HEK293 (cell line): Measurements from ENCODE around the gene DBX2.

Experiments used
- CTCF ChIA-PET: fragments of 350-600 bp; formaldehyde crosslinking; extraction: SDS; loops from one replicate; lab custom pipeline; 2021; ENCODE audit warnings: antibody characterized with exemption; lab: Yijun Ruan, JAX
- POLR2A ChIA-PET: fragments of 300-600 bp; formaldehyde crosslinking; extraction: SDS; loops from one replicate; lab custom pipeline; 2020; ENCODE audit warnings: antibody characterized with exemption, inconsistent platforms; lab: Yijun Ruan, JAX
- H3K27ac ChIP-seq: fragments of 200-500 bp; sonication (Bioruptor generic); 2 replicates; pipeline ENCODE4 v1.5.1; 2014; ENCODE audit warnings: low read depth, low read length, control low read depth, inconsistent platforms; ENCODE audit errors: extremely low read depth
- H3K36me3 ChIP-seq, 2 experiments: fragments of 200-500 bp in 1 of 2; sonication (Bioruptor generic) in 1 of 2; 1 replicate in 1 of 2; 2 replicates in 1 of 2; pipeline ENCODE4 v1.5.1; 2014 to 2017; ENCODE audit warnings: inconsistent platforms in 2 of 2, low read length in 2 of 2; ENCODE audit not compliant: control insufficient read depth in 2 of 2, insufficient read depth in 1 of 2
- H3K4me1 ChIP-seq: fragments of 200-500 bp; sonication (Bioruptor generic); 2 replicates; pipeline ENCODE4 v1.5.1; 2014; ENCODE audit warnings: mild to moderate bottlenecking, low read length, inconsistent platforms; ENCODE audit not compliant: control insufficient read depth, insufficient read depth
- H3K4me3 ChIP-seq: 2 replicates; pipeline ENCODE4 v1.5.1; 2011; ENCODE audit warnings: low read depth, mild to moderate bottlenecking, control low read depth, low read length, moderate library complexity
- H3K9me3 ChIP-seq: fragments of 200-500 bp; sonication (Bioruptor generic); 2 replicates; pipeline ENCODE4 v1.5.1; 2014; ENCODE audit warnings: low read depth, low read length, inconsistent platforms; ENCODE audit not compliant: control insufficient read depth, insufficient read depth
- GLIS1 ChIP-seq: fragments of 450-650 bp; formaldehyde crosslinking; IDR thresholded peaks from 2 replicates; pipeline ENCODE4 v1.5.1; 2016; ENCODE audit warnings: missing biosample characterization, missing genetic modification characterization
- KLF10 ChIP-seq: fragments of 450-650 bp; IDR thresholded peaks from 2 replicates; pipeline ENCODE4 v1.5.1; 2018; ENCODE audit warnings: missing biosample characterization, mild to moderate bottlenecking, missing genetic modification characterization
- KLF9 ChIP-seq: fragments of 450-650 bp; formaldehyde crosslinking; IDR thresholded peaks from 2 replicates; pipeline ENCODE4 v1.5.1; 2016; ENCODE audit warnings: missing biosample characterization, missing genetic modification characterization, low read depth
- PBX3 ChIP-seq: sonication (generic); formaldehyde crosslinking; IDR thresholded peaks from 2 replicates; pipeline ENCODE4 v1.8.1; 2022; ENCODE audit warnings: mild to moderate bottlenecking, moderate library complexity, missing genetic modification reagents
- ZFHX2 ChIP-seq: fragments of 450-650 bp; formaldehyde crosslinking; conservative IDR thresholded peaks from 2 replicates; pipeline ENCODE4 v1.5.1; 2016; ENCODE audit warnings: missing biosample characterization, missing genetic modification characterization
- ZNF121 ChIP-seq: fragments of 450-650 bp; formaldehyde crosslinking; IDR thresholded peaks from 2 replicates; pipeline ENCODE4 v1.5.1; 2016; ENCODE audit warnings: missing biosample characterization, missing genetic modification characterization
- ZNF146 ChIP-seq: fragments of 450-650 bp; formaldehyde crosslinking; IDR thresholded peaks from 2 replicates; pipeline ENCODE4 v1.5.1; 2016; ENCODE audit warnings: missing biosample characterization, missing genetic modification characterization
- ZNF16 ChIP-seq: fragments of 450-650 bp; formaldehyde crosslinking; IDR thresholded peaks from 2 replicates; pipeline ENCODE4 v1.5.1; 2016; ENCODE audit warnings: low read depth, missing biosample characterization, missing genetic modification characterization
- ZNF2 ChIP-seq: fragments of 450-650 bp; formaldehyde crosslinking; IDR thresholded peaks from 2 replicates; pipeline ENCODE4 v1.5.1; 2016; ENCODE audit warnings: missing biosample characterization, missing genetic modification characterization
- ZNF223 ChIP-seq: fragments of 450-650 bp; formaldehyde crosslinking; IDR thresholded peaks from 2 replicates; pipeline ENCODE4 v1.5.1; 2016; ENCODE audit warnings: missing biosample characterization, missing genetic modification characterization
- ZNF23 ChIP-seq: fragments of 450-650 bp; formaldehyde crosslinking; IDR thresholded peaks from 2 replicates; pipeline ENCODE4 v1.5.1; 2016; ENCODE audit warnings: missing biosample characterization, missing genetic modification characterization, borderline replicate concordance
- ZNF302 ChIP-seq: fragments of 450-650 bp; formaldehyde crosslinking; IDR thresholded peaks from 2 replicates; pipeline ENCODE4 v1.5.1; 2016; ENCODE audit warnings: missing biosample characterization, missing genetic modification characterization, low read depth
- ZNF324 ChIP-seq: fragments of 450-650 bp; formaldehyde crosslinking; IDR thresholded peaks from 2 replicates; pipeline ENCODE4 v1.5.1; 2016; ENCODE audit warnings: missing biosample characterization, missing genetic modification characterization
- ZNF404 ChIP-seq: fragments of 450-650 bp; formaldehyde crosslinking; IDR thresholded peaks from 2 replicates; pipeline ENCODE4 v1.5.1; 2017; ENCODE audit warnings: missing biosample characterization, missing genetic modification characterization
- ZNF423 ChIP-seq: fragments of 450-650 bp; formaldehyde crosslinking; IDR thresholded peaks from 2 replicates; pipeline ENCODE4 v1.5.1; 2016; ENCODE audit warnings: missing biosample characterization, missing genetic modification characterization
- ZNF473 ChIP-seq: fragments of 450-650 bp; formaldehyde crosslinking; IDR thresholded peaks from 2 replicates; pipeline ENCODE4 v1.5.1; 2017; ENCODE audit warnings: missing biosample characterization, missing genetic modification characterization
- ZNF501 ChIP-seq: fragments of 450-650 bp; formaldehyde crosslinking; IDR thresholded peaks from 2 replicates; pipeline ENCODE4 v1.5.1; 2016; ENCODE audit warnings: missing biosample characterization, missing genetic modification characterization
- ZNF560 ChIP-seq: fragments of 450-650 bp; formaldehyde crosslinking; IDR thresholded peaks from 2 replicates; pipeline ENCODE4 v1.5.1; 2017; ENCODE audit warnings: missing biosample characterization, missing genetic modification characterization, borderline replicate concordance
- ZNF664 ChIP-seq: fragments of 450-650 bp; formaldehyde crosslinking; IDR thresholded peaks from 2 replicates; pipeline ENCODE4 v1.5.1; 2016; ENCODE audit warnings: missing biosample characterization, missing genetic modification characterization
- ZNF670 ChIP-seq: fragments of 450-650 bp; formaldehyde crosslinking; IDR thresholded peaks from 2 replicates; pipeline ENCODE4 v1.5.1; 2016; ENCODE audit warnings: missing biosample characterization, missing genetic modification characterization, low read depth
- ZNF704 ChIP-seq: fragments of 450-650 bp; formaldehyde crosslinking; IDR thresholded peaks from 2 replicates; pipeline ENCODE4 v1.5.1; 2016; ENCODE audit warnings: missing biosample characterization, missing genetic modification characterization
- ZNF843 ChIP-seq: fragments of 450-650 bp; formaldehyde crosslinking; IDR thresholded peaks from 2 replicates; pipeline ENCODE4 v1.5.1; 2016; ENCODE audit warnings: missing biosample characterization, missing genetic modification characterization
- ZSCAN23 ChIP-seq: fragments of 450-650 bp; formaldehyde crosslinking; IDR thresholded peaks from 2 replicates; pipeline ENCODE4 v1.5.1; 2016; ENCODE audit warnings: missing biosample characterization, missing genetic modification characterization
- ZSCAN5A ChIP-seq: fragments of 450-650 bp; formaldehyde crosslinking; IDR thresholded peaks from 2 replicates; pipeline ENCODE4 v1.5.1; 2016; ENCODE audit warnings: missing biosample characterization, missing genetic modification characterization

Gene DBX2

GRCh38 chr12:44979918-44980317 is 71.0 kb downstream of the DBX2 start:
- Histone ChIP-seq H3K9me3 (no peaks in the 10 kb centered on the region; the same call in 1 of the 2 replicates), H3K36me3 (no peaks in the 10 kb centered on the region), H3K4me1 (no peaks in the 10 kb centered on the region), H3K27ac (no peak overlapping the region), H3K4me3 (no peak overlapping the region)
- CTCF ChIA-PET, result interaction anchor here (0.7 to 2.4 kb wide), 3 partner anchors 9 to 38 kb away, joined by 3 to 9 read pairs (median 3); no protein-coding TSS in a partner anchor
- TF ChIP-seq ZSCAN5A (tag by site-specific recombination) (no peak), ZNF324 (no peak), ZNF473 (tag by site-specific recombination) (no peak), PBX3 (CRISPR knock-in tag) (no peak), ZSCAN23 (tag by site-specific recombination) (no peak), ZNF121 (tag by site-specific recombination) (no peak), ZNF146 (tag by site-specific recombination) (no peak), ZNF2 (tag by site-specific recombination) (no peak), ZNF223 (no peak), ZNF23 (tag by site-specific recombination) (no peak), ZNF501 (tag by site-specific recombination) (no peak), ZNF302 (tag by site-specific recombination) (no peak), ZNF404 (tag by site-specific recombination) (no peak), ZNF423 (tag by site-specific recombination) (no peak)
- POLR2A ChIA-PET, result no interaction called here

GRCh38 chr12:44976246-44976645 is 74.7 kb downstream of the DBX2 start:
- no peaks in the 10 kb centered on the region for H3K36me3 ChIP-seq
- ChIA-PET POLR2A (interaction anchor here (0.6 kb wide), 1 partner anchor 1149 kb away, joined by 3 read pairs; no protein-coding TSS in a partner anchor), CTCF (interaction anchor here (0.6 to 0.7 kb wide), 2 partner anchors 148 to 201 kb away, joined by 3 to 4 read pairs; no protein-coding TSS in a partner anchor)
- no peaks in the 10 kb centered on the region for H3K4me1 ChIP-seq
- no peak overlapping the region for H3K4me3 ChIP-seq
- TF ChIP-seq ZNF16 (tag by site-specific recombination), result no peak
- no peak for TF ChIP-seq ZNF670 (tag by site-specific recombination)
- TF ChIP-seq KLF9 (tag by site-specific recombination), result no peak
- no peak for TF ChIP-seq ZFHX2
- TF ChIP-seq GLIS1 (tag by site-specific recombination), result no peak
- no peak for TF ChIP-seq KLF10 (tag by site-specific recombination)
- no peak for TF ChIP-seq ZNF704 (tag by site-specific recombination)
- TF ChIP-seq ZNF843 (tag by site-specific recombination), result no peak
- TF ChIP-seq ZNF664, result no peak
- TF ChIP-seq ZNF560 (tag by site-specific recombination), result no peak
- H3K27ac ChIP-seq, result no peak overlapping the region
- H3K9me3 ChIP-seq, result no peaks in the 10 kb centered on the region; the same call in 1 of the 2 replicates
